GM19025 (cell line): ENCODE measurements around the gene CHIT1.

ENCODE experiments used
- ATAC-seq: cut with Tn5 transposase; IDR thresholded peaks from one replicate; pipeline ENCODE4 v1.9.1; 2021; ENCODE audit warnings: mild to moderate bottlenecking, low read depth, moderate library complexity; ENCODE audit not compliant: unreplicated experiment

CHIT1 gene

GRCh38 chr1:203166192-203166940 lies 63.1 kb downstream of the CHIT1 start:
- no peak for ATAC-seq
